OCI-LY1 (cell line): ENCODE data around the gene ARSI.

ENCODE experiments used
- EZH2 ChIP-seq: fragments of 200-600 bp; sonication (generic), shearing (Covaris generic); IDR thresholded peaks from 2 replicates; pipeline ENCODE4 v1.8.0; 2017; ENCODE audit warnings: borderline replicate concordance, mixed run types, mild to moderate bottlenecking, antibody characterized with exemption, low read length, moderate library complexity, mixed read lengths
- TF ChIP-seq, protein P1 (sequence below): fragments of 200-600 bp; sonication (generic), shearing (Covaris generic); IDR thresholded peaks from 2 replicates; pipeline ENCODE4 v1.5.1; 2017; ENCODE audit warnings: mild to moderate bottlenecking, antibody characterized with exemption, low read length, moderate library complexity, mixed read lengths

DNA sequence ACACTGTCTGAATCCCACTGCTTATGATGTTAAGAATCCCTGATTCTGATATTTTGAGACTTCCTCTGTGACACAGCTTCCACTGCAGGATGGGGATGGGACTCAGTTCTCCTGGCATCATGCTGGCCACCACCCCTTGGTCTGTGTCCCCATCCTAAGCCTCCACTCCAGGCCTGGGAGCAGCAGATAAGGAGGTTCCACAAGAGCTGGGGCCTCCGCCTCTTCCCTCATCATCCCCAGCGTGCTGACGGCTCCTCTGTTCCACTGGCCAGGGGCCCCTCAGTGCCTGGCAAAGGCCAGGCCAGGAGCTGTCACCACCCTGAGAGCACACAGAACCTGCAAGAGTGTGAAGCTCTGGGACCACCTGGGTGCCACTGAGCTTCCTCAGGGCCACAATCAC, 53.8 kb downstream of the ARSI start:
- TF ChIP-seq, protein P1, sequence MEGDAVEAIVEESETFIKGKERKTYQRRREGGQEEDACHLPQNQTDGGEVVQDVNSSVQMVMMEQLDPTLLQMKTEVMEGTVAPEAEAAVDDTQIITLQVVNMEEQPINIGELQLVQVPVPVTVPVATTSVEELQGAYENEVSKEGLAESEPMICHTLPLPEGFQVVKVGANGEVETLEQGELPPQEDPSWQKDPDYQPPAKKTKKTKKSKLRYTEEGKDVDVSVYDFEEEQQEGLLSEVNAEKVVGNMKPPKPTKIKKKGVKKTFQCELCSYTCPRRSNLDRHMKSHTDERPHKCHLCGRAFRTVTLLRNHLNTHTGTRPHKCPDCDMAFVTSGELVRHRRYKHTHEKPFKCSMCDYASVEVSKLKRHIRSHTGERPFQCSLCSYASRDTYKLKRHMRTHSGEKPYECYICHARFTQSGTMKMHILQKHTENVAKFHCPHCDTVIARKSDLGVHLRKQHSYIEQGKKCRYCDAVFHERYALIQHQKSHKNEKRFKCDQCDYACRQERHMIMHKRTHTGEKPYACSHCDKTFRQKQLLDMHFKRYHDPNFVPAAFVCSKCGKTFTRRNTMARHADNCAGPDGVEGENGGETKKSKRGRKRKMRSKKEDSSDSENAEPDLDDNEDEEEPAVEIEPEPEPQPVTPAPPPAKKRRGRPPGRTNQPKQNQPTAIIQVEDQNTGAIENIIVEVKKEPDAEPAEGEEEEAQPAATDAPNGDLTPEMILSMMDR, result no peak
- TF ChIP-seq EZH2, result no peak
